ENCODE results near the gene CHST4.
"Not testable (repeated sequence)": the region's sequence is repeated elsewhere in the genome, so short reads cannot be mapped to it uniquely, and the experiment has no call there.

The CHST4 gene

GRCh38 chr16:71567931-71568330, 41.7 kb downstream of the CHST4 start:
- Histone ChIP-seq H3K27me3 (replicated peaks; ENCODE audit: control insufficient read depth, insufficient read depth, low read length, poor library complexity, severe bottlenecking) (no peaks in the 10 kb centered on the region), H3K36me3 (ENCODE audit: control insufficient read depth, insufficient read depth, low read length) (no peaks in the 10 kb centered on the region), H3K9me3 (ENCODE audit: control insufficient read depth, low read length) (no peaks in the 10 kb centered on the region), H3K4me1 (ENCODE audit: control insufficient read depth, insufficient read depth, low read length, poor library complexity, severe bottlenecking) (peaks cover 5% of the 10 kb centered on the region), H3K4me3 (ENCODE audit: insufficient read depth, low read depth, low read length, poor library complexity, severe bottlenecking) (no peak overlapping the region), H3K27ac (ENCODE audit: insufficient read depth, low read length, poor library complexity, severe bottlenecking) (no peak overlapping the region)
- no peak for DNase-seq

- no peak for DNase-seq
- H3K4me3 ChIP-seq (ENCODE audit: insufficient read depth, low read depth, low read length, poor library complexity, severe bottlenecking), result no peak overlapping the region
- H3K36me3 ChIP-seq (ENCODE audit: control insufficient read depth, insufficient read depth, low read length), result no peaks in the 10 kb centered on the region
- H3K9me3 ChIP-seq (ENCODE audit: control insufficient read depth, low read length), result no peaks in the 10 kb centered on the region
- H3K4me1 ChIP-seq (ENCODE audit: control insufficient read depth, insufficient read depth, low read length, poor library complexity, severe bottlenecking), result peaks cover 5% of the 10 kb centered on the region
- no peaks in the 10 kb centered on the region for H3K27me3 ChIP-seq (replicated peaks; ENCODE audit: control insufficient read depth, insufficient read depth, low read length, poor library complexity, severe bottlenecking)
- no peak overlapping the region for H3K27ac ChIP-seq (ENCODE audit: insufficient read depth, low read length, poor library complexity, severe bottlenecking)
These were observed 42.3 kb downstream of the CHST4 start for GRCh38 chr16:71568551-71568950.

- no peak for DNase-seq
- Histone ChIP-seq H3K4me1 (ENCODE audit: control insufficient read depth, insufficient read depth, low read length, poor library complexity, severe bottlenecking) (peaks cover 5% of the 10 kb centered on the region), H3K4me3 (ENCODE audit: insufficient read depth, low read depth, low read length, poor library complexity, severe bottlenecking) (no peak overlapping the region), H3K9me3 (ENCODE audit: control insufficient read depth, low read length) (no peaks in the 10 kb centered on the region), H3K27ac (ENCODE audit: insufficient read depth, low read length, poor library complexity, severe bottlenecking) (no peak overlapping the region), H3K27me3 (replicated peaks; ENCODE audit: control insufficient read depth, insufficient read depth, low read length, poor library complexity, severe bottlenecking) (no peaks in the 10 kb centered on the region), H3K36me3 (ENCODE audit: control insufficient read depth, insufficient read depth, low read length) (no peaks in the 10 kb centered on the region)
These were observed 43.4 kb downstream of the CHST4 start for GRCh38 chr16:71569621-71570020.

GRCh38 chr16:71570144-71570543, 43.9 kb downstream of the CHST4 start:
- H3K27me3 ChIP-seq (replicated peaks; ENCODE audit: control insufficient read depth, insufficient read depth, low read length, poor library complexity, severe bottlenecking), result no peaks in the 10 kb centered on the region
- no peak for DNase-seq
- no peak overlapping the region for H3K4me3 ChIP-seq (ENCODE audit: insufficient read depth, low read depth, low read length, poor library complexity, severe bottlenecking)
- H3K27ac ChIP-seq (ENCODE audit: insufficient read depth, low read length, poor library complexity, severe bottlenecking), result no peak overlapping the region
- no peaks in the 10 kb centered on the region for H3K36me3 ChIP-seq (ENCODE audit: control insufficient read depth, insufficient read depth, low read length)
- H3K4me1 ChIP-seq (ENCODE audit: control insufficient read depth, insufficient read depth, low read length, poor library complexity, severe bottlenecking), result peaks cover 5% of the 10 kb centered on the region
- H3K9me3 ChIP-seq (ENCODE audit: control insufficient read depth, low read length), result no peaks in the 10 kb centered on the region

GRCh38 chr16:71572497-71573116, 46.4 kb downstream of the CHST4 start:
- H3K27ac ChIP-seq (ENCODE audit: insufficient read depth, low read length, poor library complexity, severe bottlenecking), result no peak overlapping the region
- no peak overlapping the region for H3K4me3 ChIP-seq (ENCODE audit: insufficient read depth, low read depth, low read length, poor library complexity, severe bottlenecking)
- no peaks in the 10 kb centered on the region for H3K27me3 ChIP-seq (replicated peaks; ENCODE audit: control insufficient read depth, insufficient read depth, low read length, poor library complexity, severe bottlenecking)
- H3K9me3 ChIP-seq (ENCODE audit: control insufficient read depth, low read length), result no peaks in the 10 kb centered on the region
- H3K36me3 ChIP-seq (ENCODE audit: control insufficient read depth, insufficient read depth, low read length), result no peaks in the 10 kb centered on the region
- H3K4me1 ChIP-seq (ENCODE audit: control insufficient read depth, insufficient read depth, low read length, poor library complexity, severe bottlenecking), result no peaks in the 10 kb centered on the region
- no peak for DNase-seq

GRCh38 chr16:71573387-71574094, 47.3 kb downstream of the CHST4 start:
- Histone ChIP-seq H3K36me3 (ENCODE audit: control insufficient read depth, insufficient read depth, low read length) (no peaks in the 10 kb centered on the region), H3K27ac (ENCODE audit: insufficient read depth, low read length, poor library complexity, severe bottlenecking) (no peak overlapping the region), H3K4me3 (ENCODE audit: insufficient read depth, low read depth, low read length, poor library complexity, severe bottlenecking) (no peak overlapping the region), H3K27me3 (replicated peaks; ENCODE audit: control insufficient read depth, insufficient read depth, low read length, poor library complexity, severe bottlenecking) (no peaks in the 10 kb centered on the region), H3K4me1 (ENCODE audit: control insufficient read depth, insufficient read depth, low read length, poor library complexity, severe bottlenecking) (no peaks in the 10 kb centered on the region), H3K9me3 (ENCODE audit: control insufficient read depth, low read length) (no peaks in the 10 kb centered on the region)
- no peak for DNase-seq

GRCh38 chr16:71574702-71575101, 48.5 kb downstream of the CHST4 start:
- no peaks in the 10 kb centered on the region for H3K9me3 ChIP-seq (ENCODE audit: control insufficient read depth, low read length)
- no peaks in the 10 kb centered on the region for H3K4me1 ChIP-seq (ENCODE audit: control insufficient read depth, insufficient read depth, low read length, poor library complexity, severe bottlenecking)
- H3K27ac ChIP-seq (ENCODE audit: insufficient read depth, low read length, poor library complexity, severe bottlenecking), result no peak overlapping the region
- H3K27me3 ChIP-seq (replicated peaks; ENCODE audit: control insufficient read depth, insufficient read depth, low read length, poor library complexity, severe bottlenecking), result no peaks in the 10 kb centered on the region
- H3K4me3 ChIP-seq (ENCODE audit: insufficient read depth, low read depth, low read length, poor library complexity, severe bottlenecking), result no peak overlapping the region
- DNase-seq, result no peak
- H3K36me3 ChIP-seq (ENCODE audit: control insufficient read depth, insufficient read depth, low read length), result no peaks in the 10 kb centered on the region

- Histone ChIP-seq H3K27me3 (replicated peaks; ENCODE audit: control insufficient read depth, insufficient read depth, low read length, poor library complexity, severe bottlenecking) (no peaks in the 10 kb centered on the region), H3K4me1 (ENCODE audit: control insufficient read depth, insufficient read depth, low read length, poor library complexity, severe bottlenecking) (no peaks in the 10 kb centered on the region), H3K27ac (ENCODE audit: insufficient read depth, low read length, poor library complexity, severe bottlenecking) (no peak within 1 kb of the TSS), H3K36me3 (ENCODE audit: control insufficient read depth, insufficient read depth, low read length) (no peaks in the 10 kb centered on the region), H3K9me3 (ENCODE audit: control insufficient read depth, low read length) (no peaks in the 10 kb centered on the region), H3K4me3 (ENCODE audit: insufficient read depth, low read depth, low read length, poor library complexity, severe bottlenecking) (no peak within 1 kb of the TSS)
- no peak for DNase-seq
These were observed 50.7 kb downstream of the CHST4 start, which contains the start of gene TAT for GRCh38 chr16:71576971-71577370. Gene TAT (minus strand): TSS chr16:71577092. CDS start chr16:71576415, 677 bp downstream.

GRCh38 chr16:71582553-71582848, 56.3 kb downstream of the CHST4 start:
- not testable (repeated sequence) for H3K36me3 ChIP-seq (ENCODE audit: control insufficient read depth, insufficient read depth, low read length); H3K9me3 ChIP-seq (ENCODE audit: control insufficient read depth, low read length); H3K27ac ChIP-seq (ENCODE audit: insufficient read depth, low read length, poor library complexity, severe bottlenecking); H3K4me1 ChIP-seq (ENCODE audit: control insufficient read depth, insufficient read depth, low read length, poor library complexity, severe bottlenecking); H3K4me3 ChIP-seq (ENCODE audit: insufficient read depth, low read depth, low read length, poor library complexity, severe bottlenecking); DNase-seq; H3K27me3 ChIP-seq (replicated peaks; ENCODE audit: control insufficient read depth, insufficient read depth, low read length, poor library complexity, severe bottlenecking)

GRCh38 chr16:71584543-71585317, 58.5 kb downstream of the CHST4 start:
- Histone ChIP-seq H3K4me1 (ENCODE audit: control insufficient read depth, insufficient read depth, low read length, poor library complexity, severe bottlenecking) (no peaks in the 10 kb centered on the region), H3K27me3 (replicated peaks; ENCODE audit: control insufficient read depth, insufficient read depth, low read length, poor library complexity, severe bottlenecking) (no peaks in the 10 kb centered on the region), H3K36me3 (ENCODE audit: control insufficient read depth, insufficient read depth, low read length) (no peaks in the 10 kb centered on the region), H3K9me3 (ENCODE audit: control insufficient read depth, low read length) (no peaks in the 10 kb centered on the region), H3K4me3 (ENCODE audit: insufficient read depth, low read depth, low read length, poor library complexity, severe bottlenecking) (no peak overlapping the region), H3K27ac (ENCODE audit: insufficient read depth, low read length, poor library complexity, severe bottlenecking) (no peak overlapping the region)
- DNase-seq, result no peak
